Fibroblast of lung (primary cell): Measurements from ENCODE around the gene PRDM8.

Experiments
- EZH2 ChIP-seq: IDR thresholded peaks from 2 replicates; pipeline ENCODE4 v1.5.1; 2012; ENCODE audit warnings: low read length, control low read depth, mild to moderate bottlenecking; ENCODE audit errors: missing control alignments
- TF ChIP-seq, protein P1 (sequence below), 2 donors: IDR thresholded peaks in 1 of 2; conservative IDR thresholded peaks in 1 of 2; 1 replicate in 1 of 2; 2 replicates in 1 of 2; pipeline ENCODE4 v1.5.1; 2011 to 2012; ENCODE audit warnings: low read length in 2 of 2, control low read depth in 1 of 2, inconsistent platforms in 1 of 2, low read depth in 1 of 2, mild to moderate bottlenecking in 1 of 2

- TF ChIP-seq, protein P1, sequence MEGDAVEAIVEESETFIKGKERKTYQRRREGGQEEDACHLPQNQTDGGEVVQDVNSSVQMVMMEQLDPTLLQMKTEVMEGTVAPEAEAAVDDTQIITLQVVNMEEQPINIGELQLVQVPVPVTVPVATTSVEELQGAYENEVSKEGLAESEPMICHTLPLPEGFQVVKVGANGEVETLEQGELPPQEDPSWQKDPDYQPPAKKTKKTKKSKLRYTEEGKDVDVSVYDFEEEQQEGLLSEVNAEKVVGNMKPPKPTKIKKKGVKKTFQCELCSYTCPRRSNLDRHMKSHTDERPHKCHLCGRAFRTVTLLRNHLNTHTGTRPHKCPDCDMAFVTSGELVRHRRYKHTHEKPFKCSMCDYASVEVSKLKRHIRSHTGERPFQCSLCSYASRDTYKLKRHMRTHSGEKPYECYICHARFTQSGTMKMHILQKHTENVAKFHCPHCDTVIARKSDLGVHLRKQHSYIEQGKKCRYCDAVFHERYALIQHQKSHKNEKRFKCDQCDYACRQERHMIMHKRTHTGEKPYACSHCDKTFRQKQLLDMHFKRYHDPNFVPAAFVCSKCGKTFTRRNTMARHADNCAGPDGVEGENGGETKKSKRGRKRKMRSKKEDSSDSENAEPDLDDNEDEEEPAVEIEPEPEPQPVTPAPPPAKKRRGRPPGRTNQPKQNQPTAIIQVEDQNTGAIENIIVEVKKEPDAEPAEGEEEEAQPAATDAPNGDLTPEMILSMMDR (conservative IDR thresholded peaks at IDR 0.05 in 1 of 2, IDR thresholded peaks at IDR 0.05 in 1 of 2; ENCODE audit: low read depth in 1 of 2, low read length in 2 of 2) = no peak
- no peak for TF ChIP-seq EZH2
Measured at GRCh38 chr4:80180743-80181142, 16.6 kb upstream of the PRDM8 start.
